Measurements from ENCODE around the gene ST3GAL2.

GRCh38 chr16:70380248-70380918 lies 58.5 kb downstream of the ST3GAL2 start:
- TF ChIP-seq, protein P1, sequence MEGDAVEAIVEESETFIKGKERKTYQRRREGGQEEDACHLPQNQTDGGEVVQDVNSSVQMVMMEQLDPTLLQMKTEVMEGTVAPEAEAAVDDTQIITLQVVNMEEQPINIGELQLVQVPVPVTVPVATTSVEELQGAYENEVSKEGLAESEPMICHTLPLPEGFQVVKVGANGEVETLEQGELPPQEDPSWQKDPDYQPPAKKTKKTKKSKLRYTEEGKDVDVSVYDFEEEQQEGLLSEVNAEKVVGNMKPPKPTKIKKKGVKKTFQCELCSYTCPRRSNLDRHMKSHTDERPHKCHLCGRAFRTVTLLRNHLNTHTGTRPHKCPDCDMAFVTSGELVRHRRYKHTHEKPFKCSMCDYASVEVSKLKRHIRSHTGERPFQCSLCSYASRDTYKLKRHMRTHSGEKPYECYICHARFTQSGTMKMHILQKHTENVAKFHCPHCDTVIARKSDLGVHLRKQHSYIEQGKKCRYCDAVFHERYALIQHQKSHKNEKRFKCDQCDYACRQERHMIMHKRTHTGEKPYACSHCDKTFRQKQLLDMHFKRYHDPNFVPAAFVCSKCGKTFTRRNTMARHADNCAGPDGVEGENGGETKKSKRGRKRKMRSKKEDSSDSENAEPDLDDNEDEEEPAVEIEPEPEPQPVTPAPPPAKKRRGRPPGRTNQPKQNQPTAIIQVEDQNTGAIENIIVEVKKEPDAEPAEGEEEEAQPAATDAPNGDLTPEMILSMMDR (IDR thresholded peaks at IDR 0.05) = no peak
- TF ChIP-seq POLR2A (IDR thresholded peaks at IDR 0.05) (no peak), EP300 (IDR thresholded peaks at IDR 0.05) (no peak)
